HEK293 (cell line): ENCODE measurements around the gene S100A13.

Source experiments
- HOXA7 ChIP-seq: sonication (generic); formaldehyde crosslinking; IDR thresholded peaks from 2 replicates; pipeline ENCODE4 v1.8.1; 2022; ENCODE audit warnings: missing genetic modification reagents, borderline replicate concordance
- KLF9 ChIP-seq: fragments of 450-650 bp; formaldehyde crosslinking; IDR thresholded peaks from 2 replicates; pipeline ENCODE4 v1.5.1; 2016; ENCODE audit warnings: missing biosample characterization, missing genetic modification characterization, low read depth
- SP2 ChIP-seq: fragments of 450-650 bp; formaldehyde crosslinking; IDR thresholded peaks from 2 replicates; pipeline ENCODE4 v1.5.1; 2016; ENCODE audit warnings: missing biosample characterization, missing genetic modification characterization
- ZNF19 ChIP-seq: fragments of 450-650 bp; formaldehyde crosslinking; IDR thresholded peaks from 2 replicates; pipeline ENCODE4; 2016; ENCODE audit warnings: missing biosample characterization, missing genetic modification characterization, low read depth
- ZNF24 ChIP-seq: fragments of 450-650 bp; formaldehyde crosslinking; IDR thresholded peaks from 2 replicates; pipeline ENCODE4 v1.5.1; 2016; ENCODE audit warnings: missing biosample characterization, missing genetic modification characterization
- ZNF274 ChIP-seq, 2 experiments: fragments of 200-500 bp in 1 of 2; fragments of 450-650 bp in 1 of 2; sonication (Bioruptor generic) in 1 of 2; formaldehyde crosslinking in 1 of 2; IDR thresholded peaks; 2 replicates each; pipeline versions ENCODE4 v1.5.1 to v1.6.1; 2014 to 2016; ENCODE audit warnings: borderline replicate concordance in 1 of 2, inconsistent platforms in 1 of 2, low read length in 1 of 2, missing biosample characterization in 1 of 2, missing genetic modification characterization in 1 of 2
- ZNF423 ChIP-seq: fragments of 450-650 bp; formaldehyde crosslinking; IDR thresholded peaks from 2 replicates; pipeline ENCODE4 v1.5.1; 2016; ENCODE audit warnings: missing biosample characterization, missing genetic modification characterization
- TF ChIP-seq, protein P1 (sequence below): fragments of 450-650 bp; formaldehyde crosslinking; IDR thresholded peaks from 2 replicates; pipeline ENCODE4 v1.5.1; 2016; ENCODE audit warnings: missing biosample characterization, missing genetic modification characterization

DNA sequence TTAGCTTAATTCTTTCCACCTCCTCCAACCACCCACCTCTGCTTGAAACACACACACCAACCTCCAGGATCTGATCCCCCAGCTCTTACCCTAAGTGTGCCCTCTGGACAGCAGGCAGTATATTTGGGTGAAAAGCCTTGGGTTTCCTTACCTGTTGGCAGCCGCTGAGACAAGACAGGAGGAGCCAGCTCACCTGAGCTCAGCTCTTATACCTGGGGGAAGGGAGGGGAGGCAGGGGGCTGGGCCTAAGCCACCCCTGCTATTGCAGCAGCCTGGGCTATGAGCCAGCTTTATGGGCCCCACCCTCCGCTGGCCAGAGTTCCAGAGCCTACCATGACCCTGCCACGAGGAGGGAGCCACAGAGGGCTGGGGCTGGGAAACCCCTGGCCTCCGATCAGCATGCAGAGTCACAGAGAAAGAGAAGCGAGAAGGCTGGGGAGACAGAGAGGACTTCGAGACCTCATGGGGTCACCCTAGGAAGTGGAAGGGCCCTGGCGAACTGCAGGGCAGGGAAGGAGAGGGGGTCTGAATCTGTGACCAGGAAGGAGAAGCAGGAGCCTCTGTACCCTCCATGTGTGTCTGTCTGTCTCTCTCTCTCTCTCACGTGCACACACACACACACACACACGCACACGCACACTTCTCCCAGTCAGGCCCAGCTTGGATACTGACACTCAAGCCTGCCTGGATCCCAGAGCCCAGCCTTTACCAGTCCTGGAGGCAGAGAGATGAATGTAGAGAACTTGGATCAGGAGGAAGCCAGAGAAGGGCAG, 11.0 kb downstream of the S100A13 start, which contains the start of gene S100A14:
- no peak for TF ChIP-seq SP2 (tag by site-specific recombination)
- TF ChIP-seq, protein P1, sequence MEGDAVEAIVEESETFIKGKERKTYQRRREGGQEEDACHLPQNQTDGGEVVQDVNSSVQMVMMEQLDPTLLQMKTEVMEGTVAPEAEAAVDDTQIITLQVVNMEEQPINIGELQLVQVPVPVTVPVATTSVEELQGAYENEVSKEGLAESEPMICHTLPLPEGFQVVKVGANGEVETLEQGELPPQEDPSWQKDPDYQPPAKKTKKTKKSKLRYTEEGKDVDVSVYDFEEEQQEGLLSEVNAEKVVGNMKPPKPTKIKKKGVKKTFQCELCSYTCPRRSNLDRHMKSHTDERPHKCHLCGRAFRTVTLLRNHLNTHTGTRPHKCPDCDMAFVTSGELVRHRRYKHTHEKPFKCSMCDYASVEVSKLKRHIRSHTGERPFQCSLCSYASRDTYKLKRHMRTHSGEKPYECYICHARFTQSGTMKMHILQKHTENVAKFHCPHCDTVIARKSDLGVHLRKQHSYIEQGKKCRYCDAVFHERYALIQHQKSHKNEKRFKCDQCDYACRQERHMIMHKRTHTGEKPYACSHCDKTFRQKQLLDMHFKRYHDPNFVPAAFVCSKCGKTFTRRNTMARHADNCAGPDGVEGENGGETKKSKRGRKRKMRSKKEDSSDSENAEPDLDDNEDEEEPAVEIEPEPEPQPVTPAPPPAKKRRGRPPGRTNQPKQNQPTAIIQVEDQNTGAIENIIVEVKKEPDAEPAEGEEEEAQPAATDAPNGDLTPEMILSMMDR (tag by site-specific recombination): no peak
- no peak for TF ChIP-seq ZNF274 (IDR thresholded peaks at IDR 0.05; ENCODE audit: low read length)
- TF ChIP-seq ZNF274 (tag by site-specific recombination; IDR thresholded peaks at IDR 0.05; ENCODE audit: borderline replicate concordance): no peak
- no peak for TF ChIP-seq HOXA7 (CRISPR knock-in tag)
- TF ChIP-seq KLF9 (tag by site-specific recombination): no peak
- TF ChIP-seq ZNF19 (tag by site-specific recombination): no peak
- TF ChIP-seq ZNF423 (tag by site-specific recombination): no peak
- no peak for TF ChIP-seq ZNF24 (tag by site-specific recombination)
